Measurements from ENCODE around the gene SNX24. TPM values are rescaled to one million over a fixed set of nuclear protein-coding genes. Genes with fewer than 3 reads are reported as not detected.

Gene SNX24
- total and polyA plus RNA-seq, 9 of the 15 experiments (the other 6 are each of a cell fraction or from before 2014, with no cell fraction given): 5.3 to 10.1 (median 7.9) TPM

- Histone ChIP-seq H3K9ac (ENCODE audit: insufficient read depth in 1 of 2, low read depth in 2 of 2, low read length in 2 of 2) (no peak overlapping the region), H3K79me2 (ENCODE audit: control insufficient read depth, insufficient read depth, low read length) (no peaks in the 10 kb centered on the region), H3K27ac (ENCODE audit: extremely low read depth, low read depth, low read length) (no peak overlapping the region), H3K9me1 (ENCODE audit: control insufficient read depth, insufficient read depth, low read length) (no peaks in the 10 kb centered on the region), H3K27me3 (ENCODE audit: control insufficient read depth in 2 of 2, insufficient read depth in 2 of 2, low read length in 2 of 2) (no peaks in the 10 kb centered on the region), H2AFZ (ENCODE audit: low read depth, low read length) (no peak overlapping the region), H3K4me3 (no peak overlapping the region), H3K4me2 (ENCODE audit: insufficient read depth, low read length) (no peak overlapping the region), H3K36me3 (ENCODE audit: control insufficient read depth, insufficient read depth, low read length) (no peaks in the 10 kb centered on the region), H4K20me1 (replicated peaks; ENCODE audit: control insufficient read depth, insufficient read depth, low read length) (no peaks in the 10 kb centered on the region), H3K4me1 (replicated peaks in 1 of 2; ENCODE audit: control insufficient read depth in 2 of 2, insufficient read depth in 2 of 2, low read length in 2 of 2) (peaks cover 0 to 21% of the 10 kb centered on the region in 2 experiments; a peak in 2 of 5 replicates), H3K9me3 (replicated peaks; ENCODE audit: control insufficient read depth, insufficient read depth, low read depth, low read length) (no peaks in the 10 kb centered on the region)
- ChIA-PET CTCF (ENCODE audit: low intra/inter-chr PET ratio) (no interaction called here), POLR2A (interaction anchor here (1.3 kb wide), 1 partner anchor 16 kb away, joined by 3 read pairs; no protein-coding TSS in a partner anchor)
- TF ChIP-seq SRSF9 (IDR thresholded peaks at IDR 0.05; ENCODE audit: borderline replicate concordance, low read depth, low read length): no peak
- TF ChIP-seq ARID1B (IDR thresholded peaks at IDR 0.05): 0 out of 2 replicates have a peak, but pooled peaks have one; percentile 25
- no peak for TF ChIP-seq CREB3L1 (IDR thresholded peaks at IDR 0.05; ENCODE audit: borderline replicate concordance, low read depth)
- TF ChIP-seq MXI1 (IDR thresholded peaks at IDR 0.05; ENCODE audit: low read depth, low read length): no peak
- no peak for TF ChIP-seq PHF8 (IDR thresholded peaks at IDR 0.05; ENCODE audit: borderline replicate concordance, low read length)
- peak; percentile 41 to 60; a peak in 2 of 4 replicates for TF ChIP-seq FOXA3 (CRISPR knock-in tag; conservative IDR thresholded peaks at IDR 0.05 in 1 of 2, IDR thresholded peaks at IDR 0.05 in 1 of 2)
- TF ChIP-seq CTBP1 (IDR thresholded peaks at IDR 0.05; ENCODE audit: borderline replicate concordance): peak; percentile 37; the same call in 1 of the 2 replicates
- TF ChIP-seq TEAD4 (IDR thresholded peaks at IDR 0.05; ENCODE audit: low read length): 0 out of 2 replicates have a peak, but pooled peaks have one; percentile 10
- no peak for TF ChIP-seq TEAD4 (CRISPR knock-in tag; IDR thresholded peaks at IDR 0.05; ENCODE audit: borderline replicate concordance)
- TF ChIP-seq CBFA2T2 (conservative IDR thresholded peaks at IDR 0.05): 0 out of 2 replicates have a peak, but pooled peaks have one; percentile 29
- TF ChIP-seq CBX2 (IDR thresholded peaks at IDR 0.05; ENCODE audit: insufficient read depth, low read length, poor library complexity, severe bottlenecking): no peak
- TF ChIP-seq PKNOX1 (IDR thresholded peaks at IDR 0.05): peak; percentile 83
- peak; percentile 62 for TF ChIP-seq CBFA2T3 (IDR thresholded peaks at IDR 0.05)
- TF ChIP-seq DPF2 (IDR thresholded peaks at IDR 0.05): peak; percentile 19; the same call in 1 of the 2 replicates
- peak; percentile 13; the same call in 1 of the 2 replicates for TF ChIP-seq TCF3 (CRISPR knock-in tag; IDR thresholded peaks at IDR 0.05)
- no peak for TF ChIP-seq PBX2 (CRISPR knock-in tag; IDR thresholded peaks at IDR 0.05; ENCODE audit: low read depth)
- peak; percentile 77 for TF ChIP-seq PBX2 (tag; conservative IDR thresholded peaks at IDR 0.05; ENCODE audit: low read depth)
- TF ChIP-seq MEIS2 (IDR thresholded peaks at IDR 0.05; ENCODE audit: partially characterized antibody): peak; percentile 85
- intact Hi-C loops (cut with micrococcal nuclease) (no loop called here), in situ Hi-C loops (cut with MboI) (no loop called here)
- DNase-seq (ENCODE audit: extremely low read depth in 1 of 4, low spot score in 3 of 4) (no peak), ATAC-seq (no peak; the same call in 2 of the 3 replicates), FAIRE-seq (no peak)
- 34% methylated on average over 3 of the region's 3 CpGs for WGBS (ENCODE audit: insufficient coverage, low coverage, missing lambda C conversion rate)
- BruUV-seq (replicated peaks): no TSS peak
Measured at GRCh38 chr5:122940890-122941289, 95.5 kb downstream of the SNX24 start.
